ENCODE measurements around the gene TRABD2A.
"Not testable (repeated sequence)": the region's sequence is repeated elsewhere in the genome, so short reads cannot be mapped to it uniquely, and the experiment has no call there.

TRABD2A gene

GRCh38 chr2:84879584-84880394 is 1.1 kb downstream of the TRABD2A start:
- no peak for DNase-seq

DNA sequence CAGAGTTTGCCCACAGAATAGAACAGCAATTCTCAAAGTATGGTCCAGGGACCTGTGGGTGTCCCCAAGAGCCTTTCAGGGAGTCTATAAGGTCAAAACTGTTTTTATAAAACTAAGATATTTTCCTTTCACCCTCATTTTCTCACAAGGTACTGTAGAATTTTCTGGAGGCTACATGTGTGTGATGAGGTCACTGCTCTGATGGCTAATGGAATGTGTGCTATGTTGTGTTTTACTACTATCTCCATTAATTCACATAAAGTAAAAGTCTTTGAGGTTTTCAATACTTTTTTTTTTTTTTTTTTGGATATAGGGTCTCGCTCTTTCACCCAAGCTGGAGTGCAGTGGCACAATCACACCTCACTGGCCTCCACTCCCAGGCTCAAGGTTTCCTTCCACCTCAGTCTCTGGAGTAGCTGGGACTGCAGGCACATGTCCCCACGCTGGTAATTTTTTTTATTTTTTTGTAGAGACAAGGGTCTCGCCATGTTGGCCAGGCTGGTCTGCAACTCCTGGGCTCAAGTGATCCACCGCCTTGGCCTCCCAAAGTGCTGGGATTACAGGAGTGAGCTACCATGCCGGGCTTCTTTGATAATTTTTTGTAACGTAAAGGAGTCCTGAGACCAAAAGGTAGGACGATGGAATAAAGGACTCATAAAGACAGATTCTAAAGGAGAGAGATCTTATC is 1.8 kb downstream of the TRABD2A start:
- DNase-seq, result no peak

DNA sequence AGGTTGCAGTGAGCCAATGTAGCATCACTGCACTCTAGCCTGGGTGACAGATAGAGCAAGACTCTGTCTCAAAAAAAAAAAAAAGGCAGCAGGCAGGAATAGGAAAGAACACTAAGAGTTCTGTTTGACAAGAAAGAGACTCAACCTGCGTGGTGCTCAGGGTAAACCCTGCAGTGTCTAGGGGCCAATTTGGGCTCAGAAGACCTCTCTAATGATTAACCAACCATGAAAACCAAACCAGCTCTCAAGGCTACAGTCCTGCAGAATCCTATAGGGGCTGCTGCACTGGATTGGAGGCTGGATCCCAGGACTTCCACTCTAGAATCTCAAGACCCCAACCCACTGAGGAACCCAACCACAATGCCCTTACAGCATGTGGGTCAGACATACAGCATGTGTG is 2.4 kb downstream of the TRABD2A start:
- DNase-seq, result no peak

- no peak for DNase-seq
Measured at GRCh38 chr2:84876369-84876768, 4.5 kb downstream of the TRABD2A start.

DNA sequence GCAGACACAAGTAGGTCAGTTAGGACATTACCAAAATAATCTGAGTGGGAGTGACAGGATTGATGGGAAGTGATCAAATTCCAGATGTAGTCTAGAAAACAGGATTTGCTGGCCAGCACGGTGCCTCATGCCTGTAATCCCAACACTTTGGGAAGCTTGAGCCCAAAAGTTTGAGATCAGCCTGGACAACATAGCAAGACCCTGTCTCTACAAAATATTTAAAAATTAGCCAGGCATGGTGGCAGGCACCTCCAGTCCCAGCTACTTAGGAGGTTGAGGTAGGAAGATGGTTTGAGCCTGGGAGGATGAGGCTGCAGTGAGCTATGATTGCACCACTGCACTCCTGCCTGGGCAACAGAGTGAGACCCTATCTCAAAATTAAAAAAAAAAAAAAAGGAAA is 5.3 kb downstream of the TRABD2A start:
- DNase-seq, result not testable (repeated sequence)

- no peak for DNase-seq
Measured at GRCh38 chr2:84875213-84875560, 5.7 kb downstream of the TRABD2A start.

DNA sequence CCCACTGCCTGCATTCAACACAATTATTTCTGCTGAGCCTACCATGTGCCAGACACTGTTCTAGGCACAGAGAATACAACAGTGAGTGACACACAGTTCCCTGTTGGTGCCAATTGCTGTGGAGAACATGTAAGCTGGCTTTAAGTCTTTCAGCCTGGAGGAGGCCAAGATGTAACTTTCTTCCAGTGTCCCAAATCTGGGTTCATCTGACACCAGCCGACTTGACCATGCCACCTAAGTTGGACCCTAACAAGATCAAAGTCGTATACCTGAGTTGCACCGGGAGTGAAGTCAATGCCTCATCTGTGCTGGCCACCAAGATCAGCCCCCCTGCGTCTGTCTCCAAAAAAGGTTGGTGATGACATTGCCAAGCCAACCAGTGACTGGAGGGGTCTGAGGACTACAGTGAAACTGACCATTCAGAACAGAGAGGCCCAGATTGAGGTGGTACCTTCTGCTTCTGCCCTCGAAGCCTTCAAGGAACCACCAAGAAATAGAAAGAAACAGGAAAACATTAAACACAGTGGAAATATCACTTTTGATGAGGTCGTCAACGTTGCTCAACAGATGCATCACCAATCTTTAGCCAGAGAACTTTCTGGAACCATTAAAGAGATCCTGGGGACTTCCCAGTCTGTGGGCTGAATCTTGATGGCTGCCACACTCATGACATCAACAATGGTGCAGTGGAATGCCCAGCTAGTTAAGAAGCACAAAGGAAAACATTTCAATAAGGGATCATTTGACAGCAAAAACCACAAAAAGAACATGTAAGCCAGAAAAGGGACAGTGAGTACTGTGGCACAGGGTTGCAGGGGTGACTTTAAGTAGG is 6.3 kb downstream of the TRABD2A start:
- DNase-seq, result no peak

GRCh38 chr2:84873350-84873749 is 7.5 kb downstream of the TRABD2A start:
- no peak for DNase-seq

DNA sequence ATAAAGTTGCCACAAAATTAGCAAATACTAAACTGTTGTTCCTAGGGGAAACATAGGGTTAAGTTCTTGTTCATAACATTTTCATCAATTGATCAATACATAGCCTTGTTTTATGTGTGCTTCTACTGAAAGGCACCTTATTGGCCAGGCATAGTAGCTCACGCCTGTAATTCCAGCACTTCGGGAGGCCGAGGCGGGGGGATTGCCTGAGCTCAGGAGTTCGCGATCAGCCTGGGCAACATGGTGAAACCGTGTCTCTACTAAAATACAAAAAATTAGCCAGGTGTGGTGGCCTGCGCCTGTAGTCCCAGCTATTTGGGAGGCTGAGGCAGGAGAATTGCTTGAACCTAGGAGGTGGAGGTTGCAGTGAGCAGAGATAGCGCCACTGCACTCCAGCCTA is 8.2 kb downstream of the TRABD2A start:
- DNase-seq, result not testable (repeated sequence)

- DNase-seq, result no peak
Measured at GRCh38 chr2:84870306-84870705, 10.6 kb downstream of the TRABD2A start.

- not testable (repeated sequence) for DNase-seq
Measured at GRCh38 chr2:84868327-84868726, 12.6 kb downstream of the TRABD2A start.

GRCh38 chr2:84866122-84866521 is 14.8 kb downstream of the TRABD2A start:
- DNase-seq, result no peak

DNA sequence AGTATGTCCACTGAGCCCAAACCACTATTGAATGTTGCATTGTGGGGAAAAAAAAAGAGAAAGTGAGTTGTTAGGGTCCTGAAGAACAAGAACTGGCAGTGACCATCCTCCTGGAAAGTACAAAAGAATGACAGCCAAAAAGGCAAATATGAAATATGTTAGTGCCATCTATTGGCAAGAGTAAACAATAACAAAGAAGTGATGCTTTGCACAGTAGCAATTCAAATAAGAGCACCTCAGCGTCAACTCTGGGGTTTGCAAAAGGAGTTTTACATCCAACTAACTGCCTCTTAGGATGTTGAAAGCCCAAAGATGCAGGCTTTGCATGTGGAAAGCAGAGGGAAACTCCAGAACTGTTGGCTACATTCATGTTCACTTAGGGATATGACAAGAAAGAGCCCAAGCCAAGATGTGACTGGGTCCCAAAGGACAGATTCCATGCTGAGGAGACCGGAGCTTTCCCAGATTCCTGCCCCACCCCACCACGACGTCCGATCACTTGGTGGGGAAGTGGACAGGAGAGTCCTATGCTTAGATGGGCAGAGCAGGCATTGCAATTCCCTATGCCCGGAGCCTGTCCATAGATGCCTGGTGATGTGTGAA is 15.6 kb downstream of the TRABD2A start:
- no peak for DNase-seq

DNA sequence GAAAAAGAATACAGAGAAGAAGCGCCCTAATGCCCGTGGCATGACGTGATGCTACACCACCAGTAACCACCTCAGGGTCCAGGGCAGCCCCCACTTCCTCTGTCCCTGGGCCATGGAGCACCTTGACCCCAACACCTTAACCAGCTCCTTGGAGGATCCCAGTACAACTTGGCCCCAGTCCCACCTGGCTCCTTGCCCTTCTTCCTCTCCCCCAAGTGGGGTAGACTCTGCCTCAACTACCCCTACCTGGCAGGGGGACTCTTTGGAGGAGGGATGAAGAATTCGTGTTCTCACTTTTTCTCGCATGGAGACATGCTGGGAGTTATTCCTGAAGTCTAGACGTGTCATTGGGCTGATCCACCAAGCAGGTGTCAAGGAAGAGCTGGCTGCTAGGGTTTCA is 18.9 kb downstream of the TRABD2A start:
- DNase-seq, result no peak

- DNase-seq, result no peak
Measured at GRCh38 chr2:84861539-84861938, 19.3 kb downstream of the TRABD2A start.

GRCh38 chr2:84858937-84859336 is 21.9 kb downstream of the TRABD2A start:
- no peak for DNase-seq

GRCh38 chr2:84858123-84858522 is 22.8 kb downstream of the TRABD2A start:
- DNase-seq, result no peak

GRCh38 chr2:84857566-84857965 is 23.3 kb downstream of the TRABD2A start:
- DNase-seq, result no peak

DNA sequence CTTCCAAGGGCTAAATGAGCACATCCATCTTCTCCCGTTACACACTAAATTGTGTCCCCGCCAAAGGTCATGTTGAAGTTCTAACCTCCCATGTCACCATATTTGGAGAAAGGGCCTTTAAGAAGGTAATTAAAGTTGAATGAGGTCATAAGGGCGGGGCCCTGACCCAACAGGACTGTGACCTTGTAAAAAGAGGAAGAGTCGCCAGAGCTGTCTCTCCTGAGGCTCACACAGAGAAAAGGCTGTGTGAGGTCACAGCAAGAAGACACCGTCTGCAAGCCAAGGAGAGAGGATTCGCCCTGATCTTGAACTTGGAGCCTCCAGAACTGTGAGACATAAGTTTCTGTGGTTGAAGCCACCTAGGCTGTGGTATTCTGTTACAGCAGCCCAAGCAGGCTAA is 24.1 kb downstream of the TRABD2A start:
- no peak for DNase-seq

GRCh38 chr2:84855731-84856130 is 25.2 kb downstream of the TRABD2A start:
- DNase-seq, result no peak

DNA sequence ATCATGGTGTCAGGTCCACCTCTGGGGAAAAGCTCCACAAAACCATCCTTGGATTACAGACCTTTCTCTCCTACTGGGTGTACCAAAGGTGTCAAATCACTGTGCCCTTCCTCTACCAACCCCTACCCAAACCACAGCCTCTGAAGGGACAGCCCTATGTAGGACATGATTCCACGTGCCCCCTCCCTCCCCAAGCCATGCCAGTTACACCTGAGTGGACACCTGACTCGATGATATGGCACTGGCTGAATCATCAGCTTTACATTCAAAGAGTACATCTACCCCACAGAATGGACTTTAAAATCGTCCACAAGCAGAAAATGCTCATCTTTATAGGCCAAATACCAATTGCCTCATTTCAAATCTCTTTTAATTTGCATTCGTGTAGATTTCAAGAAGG is 26.0 kb downstream of the TRABD2A start:
- no peak for DNase-seq

GRCh38 chr2:84851876-84852275 is 29.0 kb downstream of the TRABD2A start:
- no peak for DNase-seq

GRCh38 chr2:84850471-84850870 is 30.4 kb downstream of the TRABD2A start:
- no peak for DNase-seq

All from 8988T (cell line).